Endodermal cell (in vitro differentiated cells): ENCODE results near the gene FGFRL1. TPM values are rescaled to one million over a fixed set of nuclear protein-coding genes. Genes with fewer than 3 reads are reported as not detected.

ENCODE experiments used
- DNase-seq: peaks from one replicate; pipeline ENCODE4 v3.0.0-alpha.2; 2017
- H3K27ac ChIP-seq: 2 replicates; pipeline ENCODE4 v1.5.1; 2013; ENCODE audit warnings: mild to moderate bottlenecking, low read depth, low read length, moderate library complexity
- H3K27me3 ChIP-seq: 2 replicates; pipeline ENCODE4 v1.6.1; 2013; ENCODE audit warnings: mild to moderate bottlenecking, low read length, moderate library complexity; ENCODE audit not compliant: insufficient read depth, control insufficient read depth, poor library complexity, severe bottlenecking
- H3K36me3 ChIP-seq: 2 replicates; pipeline ENCODE4 v1.7.0; 2013; ENCODE audit warnings: mild to moderate bottlenecking, low read length, moderate library complexity; ENCODE audit not compliant: control insufficient read depth, insufficient read depth
- H3K4me1 ChIP-seq: one replicate; pipeline ENCODE4 v1.7.0; 2013; ENCODE audit warnings: low read length; ENCODE audit not compliant: control insufficient read depth, insufficient read depth
- H3K4me3 ChIP-seq: 2 replicates; pipeline ENCODE4 v1.5.1; 2013; ENCODE audit warnings: mild to moderate bottlenecking, low read length, moderate library complexity
- H3K9ac ChIP-seq: 2 replicates; pipeline ENCODE4 v1.6.1; 2013; ENCODE audit warnings: mild to moderate bottlenecking, low read length, moderate library complexity; ENCODE audit not compliant: poor library complexity, severe bottlenecking; ENCODE audit errors: extremely low read depth
- H3K9me3 ChIP-seq: 2 replicates; pipeline ENCODE4 v1.6.1; 2013; ENCODE audit warnings: mild to moderate bottlenecking, low read length, moderate library complexity; ENCODE audit not compliant: control insufficient read depth
- H3K27ac Mint-ChIP-seq: 2 replicates; pipeline ENCODE4 v1.8.0; 2020; ENCODE audit warnings: mixed read lengths
- H3K27me3 Mint-ChIP-seq: 2 replicates; pipeline ENCODE4 v1.8.0; 2021; ENCODE audit warnings: mild to moderate bottlenecking, mixed read lengths; ENCODE audit not compliant: insufficient read depth
- H3K36me3 Mint-ChIP-seq: 2 replicates; pipeline ENCODE4 v1.8.0; 2020; ENCODE audit warnings: low read depth, mixed read lengths
- H3K4me1 Mint-ChIP-seq: 2 replicates; pipeline ENCODE4 v1.8.0; 2020; ENCODE audit warnings: mixed read lengths
- H3K4me3 Mint-ChIP-seq: 2 replicates; pipeline ENCODE4 v1.8.0; 2020; ENCODE audit warnings: mild to moderate bottlenecking, moderate library complexity, mixed read lengths
- H3K9me3 Mint-ChIP-seq: 2 replicates; pipeline ENCODE4 v1.8.0; 2020; ENCODE audit warnings: mild to moderate bottlenecking, mixed read lengths
- WGBS, 2 experiments: methylation state at CpG; one replicate each; pipeline versions ENCODE4 v1.1.5 to v1.1.7; 2013; ENCODE audit warnings: missing lambda C conversion rate in 2 of 2, mixed read lengths in 1 of 2; ENCODE audit not compliant: insufficient coverage in 1 of 2, insufficient read length in 1 of 2; 5-methylcytosine and 5-hydroxymethylcytosine counted together
- total RNA-seq, 2 donors: library from RNA; stranded (reverse); fragmentation: NEBNext Ultra II Directional in 1 of 2; extraction: Animal tissue kit (Norgen Biotek cat#: 25700) in 1 of 2; gene quantifications; 2 replicates in 1 of 2; 3 replicates in 1 of 2; pipeline ENCODE4 v1.2.1, GENCODE V29; 2021
- TF ChIP-seq, protein P1 (sequence below): fragments of 200-600 bp; sonication (generic); conservative IDR thresholded peaks from 2 replicates; pipeline ENCODE4 v1.5.0; 2021; ENCODE audit warnings: antibody characterized with exemption, mild to moderate bottlenecking

FGFRL1 gene
- total RNA-seq, 2 donors from 2014 or later: 51.0 to 93.3 TPM

DNA sequence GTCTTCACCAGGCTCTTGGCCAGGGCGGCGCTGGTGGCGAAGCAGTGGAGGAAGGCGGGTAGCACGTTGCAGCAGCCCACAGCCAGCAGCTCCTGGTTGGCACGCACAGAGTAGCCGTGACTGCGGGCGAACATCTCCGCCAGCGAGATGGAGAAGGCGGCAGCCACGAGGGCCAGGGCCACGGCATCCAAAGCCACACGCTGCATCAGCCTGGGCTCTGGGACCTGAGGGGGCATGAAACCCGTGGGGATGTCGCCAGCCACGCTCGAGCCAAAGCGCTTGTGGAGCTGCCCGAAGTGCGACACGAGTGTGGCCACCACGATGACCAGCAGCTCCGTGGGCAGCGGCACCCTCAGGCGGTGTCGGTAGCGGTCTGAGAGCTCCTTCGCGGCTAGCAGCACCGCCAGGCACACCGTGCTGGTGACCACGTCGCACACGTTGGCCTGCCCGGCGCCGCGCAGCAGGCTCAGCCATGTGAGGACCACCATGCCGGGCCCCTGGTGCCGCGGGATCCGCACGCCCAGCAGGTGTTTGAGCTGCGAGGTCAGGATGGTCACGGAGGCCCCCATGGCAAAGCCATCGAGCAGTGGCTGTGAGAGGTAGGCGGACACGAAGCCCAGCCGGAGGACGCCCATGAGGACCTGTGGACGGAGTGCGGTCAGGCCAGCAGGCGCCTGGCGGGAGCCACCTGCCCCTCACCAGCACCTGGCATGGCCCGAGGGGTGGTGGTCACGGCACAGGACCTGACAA, 21.5 kb upstream of the FGFRL1 start:
- H3K27ac ChIP-seq: no peak overlapping the region
- no peak for DNase-seq
- H3K4me1 Mint-ChIP-seq: peaks cover 14% of the 10 kb centered on the region

DNA sequence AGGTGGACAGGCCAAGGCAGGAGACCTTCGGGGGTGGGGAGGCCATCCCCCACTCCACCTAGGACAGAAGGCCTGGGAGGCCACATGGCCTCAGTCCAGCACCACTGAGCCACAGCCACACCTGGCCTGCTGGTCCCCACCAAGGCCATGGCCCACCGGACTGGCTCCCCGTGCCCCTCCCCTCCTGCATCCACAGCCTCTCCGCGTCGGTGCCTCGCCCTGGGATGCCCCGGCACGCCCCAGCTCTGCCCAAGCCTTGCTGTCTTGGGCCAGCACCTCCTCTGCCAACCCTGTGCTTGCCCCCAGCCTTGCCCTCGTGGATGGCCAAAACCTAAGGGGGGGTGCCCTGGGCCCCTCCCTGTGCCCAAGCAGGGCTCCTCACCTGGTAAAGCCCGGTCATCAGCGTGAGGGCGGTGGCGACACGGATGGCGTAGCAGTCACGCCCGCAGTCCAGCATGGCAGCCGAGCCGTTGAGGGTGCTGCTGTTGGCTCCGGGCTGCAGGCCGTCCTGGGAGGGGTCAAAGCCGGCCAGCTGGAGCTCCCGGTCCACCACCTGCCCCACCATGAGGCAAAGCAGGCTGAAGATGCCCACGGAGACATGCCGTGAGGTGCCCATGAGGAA, 20.6 kb upstream of the FGFRL1 start:
- Mint-ChIP-seq H3K36me3 (peaks cover 2% of the 10 kb centered on the region), H3K4me3 (no peak overlapping the region), H3K9me3 (no peaks in the 10 kb centered on the region), H3K27me3 (peaks cover 5% of the 10 kb centered on the region), H3K4me1 (peaks cover 8% of the 10 kb centered on the region), H3K27ac (no peak overlapping the region)
- no peaks in the 10 kb centered on the region for H3K9me3 ChIP-seq
- 95 to 96% methylated on average over 21 to 26 of the region's 26 CpGs for WGBS, 2 experiments
- H3K4me1 ChIP-seq: no peaks in the 10 kb centered on the region
- no peaks in the 10 kb centered on the region for H3K36me3 ChIP-seq
- H3K27ac ChIP-seq: no peak overlapping the region
- TF ChIP-seq, protein P1, sequence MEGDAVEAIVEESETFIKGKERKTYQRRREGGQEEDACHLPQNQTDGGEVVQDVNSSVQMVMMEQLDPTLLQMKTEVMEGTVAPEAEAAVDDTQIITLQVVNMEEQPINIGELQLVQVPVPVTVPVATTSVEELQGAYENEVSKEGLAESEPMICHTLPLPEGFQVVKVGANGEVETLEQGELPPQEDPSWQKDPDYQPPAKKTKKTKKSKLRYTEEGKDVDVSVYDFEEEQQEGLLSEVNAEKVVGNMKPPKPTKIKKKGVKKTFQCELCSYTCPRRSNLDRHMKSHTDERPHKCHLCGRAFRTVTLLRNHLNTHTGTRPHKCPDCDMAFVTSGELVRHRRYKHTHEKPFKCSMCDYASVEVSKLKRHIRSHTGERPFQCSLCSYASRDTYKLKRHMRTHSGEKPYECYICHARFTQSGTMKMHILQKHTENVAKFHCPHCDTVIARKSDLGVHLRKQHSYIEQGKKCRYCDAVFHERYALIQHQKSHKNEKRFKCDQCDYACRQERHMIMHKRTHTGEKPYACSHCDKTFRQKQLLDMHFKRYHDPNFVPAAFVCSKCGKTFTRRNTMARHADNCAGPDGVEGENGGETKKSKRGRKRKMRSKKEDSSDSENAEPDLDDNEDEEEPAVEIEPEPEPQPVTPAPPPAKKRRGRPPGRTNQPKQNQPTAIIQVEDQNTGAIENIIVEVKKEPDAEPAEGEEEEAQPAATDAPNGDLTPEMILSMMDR: no peak
- no peak for DNase-seq
- no peak overlapping the region for H3K9ac ChIP-seq
- peaks cover 11% of the 10 kb centered on the region for H3K27me3 ChIP-seq
- no peak overlapping the region for H3K4me3 ChIP-seq

More for the DNA sequence above, 21.5 kb upstream of the FGFRL1 start:
- H3K36me3 Mint-ChIP-seq: peaks cover 2% of the 10 kb centered on the region
- Histone ChIP-seq H3K27me3 (peaks cover 10% of the 10 kb centered on the region), H3K4me1 (no peaks in the 10 kb centered on the region), H3K36me3 (no peaks in the 10 kb centered on the region), H3K9me3 (no peaks in the 10 kb centered on the region), H3K4me3 (no peak overlapping the region), H3K9ac (no peak overlapping the region)
- TF ChIP-seq, protein P1: no peak
- no peak overlapping the region for H3K4me3 Mint-ChIP-seq
- peaks cover 2% of the 10 kb centered on the region for H3K27me3 Mint-ChIP-seq
- no peaks in the 10 kb centered on the region for H3K9me3 Mint-ChIP-seq
- 96% methylated on average over 50 to 58 of the region's 58 CpGs for WGBS, 2 experiments
- H3K27ac Mint-ChIP-seq: no peak overlapping the region

GRCh38 chr4:991451-992296, 19.8 kb upstream of the FGFRL1 start:
- Mint-ChIP-seq H3K4me1 (peaks cover 6% of the 10 kb centered on the region), H3K27me3 (peaks cover 13% of the 10 kb centered on the region), H3K36me3 (peaks cover 2% of the 10 kb centered on the region), H3K9me3 (no peaks in the 10 kb centered on the region), H3K27ac (no peak overlapping the region), H3K4me3 (no peak overlapping the region)
- Histone ChIP-seq H3K9ac (no peak overlapping the region), H3K9me3 (no peaks in the 10 kb centered on the region), H3K4me3 (no peak overlapping the region), H3K27ac (no peak overlapping the region), H3K4me1 (no peaks in the 10 kb centered on the region), H3K36me3 (no peaks in the 10 kb centered on the region), H3K27me3 (peaks cover 14% of the 10 kb centered on the region)
- TF ChIP-seq, protein P1: no peak
- no peak for DNase-seq
- 94 to 97% methylated on average over 38 to 50 of the region's 50 CpGs for WGBS, 2 experiments
